ENCODE data around the gene UBR1.
"Not testable (repeated sequence)": the region's sequence is repeated elsewhere in the genome, so short reads cannot be mapped to it uniquely, and the experiment has no call there.

Gene UBR1

GRCh38 chr15:43048935-43049334, 56.9 kb downstream of the UBR1 start:
- no peak for DNase-seq

DNA sequence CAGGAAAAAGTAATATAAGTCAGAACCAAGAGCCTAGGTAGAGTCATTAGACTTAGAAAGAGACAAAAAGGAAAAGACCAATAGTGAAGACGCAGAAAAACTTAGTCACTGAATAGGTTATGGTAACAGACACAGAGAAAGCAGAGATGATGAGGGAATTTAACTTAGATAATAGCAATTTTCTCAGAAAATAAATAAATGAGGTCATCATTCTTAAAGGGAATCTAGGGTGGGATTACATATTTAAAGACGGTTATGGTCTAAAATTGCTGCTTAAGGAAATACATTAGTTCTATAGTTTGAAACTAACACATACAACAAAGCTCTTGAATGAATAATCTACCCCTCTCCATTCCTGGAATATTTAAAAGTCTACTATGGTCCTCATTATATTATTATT, 59.4 kb downstream of the UBR1 start:
- DNase-seq: no peak

- DNase-seq: no peak
These were observed 63.0 kb downstream of the UBR1 start for GRCh38 chr15:43042885-43043284.

DNA sequence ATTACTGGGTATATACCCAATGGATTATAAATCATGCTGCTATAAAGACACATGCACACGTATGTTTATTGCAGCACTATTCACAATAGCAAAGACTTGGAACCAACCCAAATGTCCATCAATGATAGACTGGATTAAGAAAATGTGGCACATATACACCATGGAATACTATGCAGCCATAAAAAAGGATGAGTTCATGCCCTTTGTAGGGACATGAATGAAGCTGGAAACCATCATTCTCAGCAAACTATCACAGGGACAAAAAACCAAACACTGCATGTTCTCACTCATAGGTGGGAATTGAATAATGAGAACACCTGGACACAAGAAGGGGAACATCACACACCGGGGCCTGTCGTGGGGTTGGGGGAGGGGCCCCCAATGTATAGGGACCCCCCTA, 64.8 kb downstream of the UBR1 start:
- not testable (repeated sequence) for DNase-seq

GRCh38 chr15:43035240-43035639, 70.6 kb downstream of the UBR1 start:
- not testable (repeated sequence) for DNase-seq

DNA sequence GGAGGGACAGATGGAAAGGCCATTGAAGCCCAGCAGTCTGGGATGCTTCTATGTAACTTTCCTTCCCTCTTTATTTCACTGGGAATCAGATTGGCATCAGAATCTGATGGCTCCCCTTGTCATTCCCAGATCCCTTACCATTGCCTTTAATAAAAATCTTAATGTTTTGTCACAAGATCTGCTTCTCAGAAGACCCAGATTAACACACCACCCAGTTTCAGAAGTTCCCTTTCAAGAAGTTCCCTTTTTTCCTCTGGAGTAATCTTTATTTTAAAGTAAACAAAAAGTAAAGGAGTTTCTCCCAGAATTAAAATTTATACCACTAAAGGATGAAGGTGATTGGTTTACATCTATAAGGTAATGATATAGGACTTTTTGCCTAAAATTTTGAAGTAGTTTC, 76.4 kb downstream of the UBR1 start:
- peak; percentile 44 to 60 for DNase-seq

DNA sequence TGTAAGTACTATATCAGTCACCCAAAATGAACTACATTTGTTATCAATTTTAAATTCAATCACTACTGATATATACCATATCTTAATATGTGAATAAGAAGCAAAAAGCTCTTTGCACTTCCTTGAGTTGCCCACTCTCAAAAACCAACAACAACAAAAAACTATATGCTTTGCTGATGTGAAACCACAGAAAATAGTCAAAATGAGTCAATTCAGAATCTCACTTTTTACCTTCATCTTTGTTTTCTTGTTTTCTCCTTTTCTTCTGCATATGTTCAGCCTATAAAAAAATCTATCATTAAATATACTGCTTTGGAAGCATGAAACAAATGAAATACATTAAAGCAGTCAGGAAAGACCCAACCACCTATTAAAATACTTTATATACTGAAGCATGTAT, 80.7 kb downstream of the UBR1 start:
- DNase-seq: no peak

DNA sequence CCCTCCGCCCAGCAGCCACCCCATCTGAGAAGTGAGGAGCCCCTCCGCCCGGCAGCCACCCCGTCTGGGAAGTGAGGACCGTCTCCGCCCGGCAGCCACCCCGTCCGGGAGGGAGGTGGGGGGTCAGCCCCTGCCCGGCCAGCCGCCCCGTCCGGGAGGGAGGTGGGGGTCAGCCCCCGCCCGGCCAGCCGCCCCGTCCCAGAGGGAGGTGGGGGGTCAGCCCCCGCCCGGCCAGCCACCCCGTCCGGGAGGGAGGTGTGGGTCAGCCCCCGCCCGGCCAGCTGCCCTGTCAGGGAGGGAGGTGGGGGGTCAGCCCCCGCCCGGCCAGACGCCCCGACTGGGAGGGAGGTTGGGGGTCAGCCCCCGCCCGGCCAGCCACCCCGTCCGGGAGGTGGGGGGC, 91.2 kb downstream of the UBR1 start:
- DNase-seq: not testable (repeated sequence)

DNA sequence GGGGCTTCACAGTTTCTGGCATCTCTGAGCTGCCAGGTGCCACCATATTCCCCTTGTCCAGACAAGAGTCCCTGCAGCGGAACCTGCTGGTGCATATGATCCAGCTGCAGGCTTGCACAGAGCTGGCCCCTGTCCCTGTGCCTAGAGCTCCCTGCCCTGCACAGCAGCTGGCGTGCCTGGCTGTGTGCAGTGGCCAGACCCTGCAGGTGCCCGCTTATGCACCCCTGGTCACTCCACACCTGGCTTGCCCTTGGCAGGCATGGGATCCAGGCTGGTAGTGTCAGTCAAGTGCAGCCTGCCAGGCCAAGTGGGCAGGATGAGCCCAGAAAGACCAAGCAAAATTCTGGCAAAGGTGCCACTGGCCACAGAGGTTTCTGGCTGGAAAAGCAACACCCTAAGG, 96.6 kb downstream of the UBR1 start:
- DNase-seq: no peak

- DNase-seq: no peak
These were observed 97.7 kb downstream of the UBR1 start for GRCh38 chr15:43008150-43008549.

DNA sequence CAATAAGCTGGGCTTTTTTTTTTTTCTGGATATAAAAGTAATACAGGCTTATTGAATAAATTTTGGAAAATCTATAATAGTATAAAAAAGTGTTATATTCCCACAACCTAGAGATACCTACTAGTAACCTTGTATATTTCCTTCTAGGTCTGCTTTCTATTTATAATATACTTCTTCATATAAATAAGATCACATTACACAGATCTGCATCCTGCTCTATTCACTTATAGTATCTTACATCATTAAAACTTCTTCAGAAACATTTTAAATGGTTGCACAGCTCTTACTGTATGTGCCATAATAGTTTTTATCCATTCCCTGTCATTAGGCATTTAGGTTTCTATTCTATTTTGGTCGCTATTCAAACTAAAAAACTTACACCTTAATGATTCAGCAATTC, 98.3 kb downstream of the UBR1 start:
- DNase-seq: no peak

GRCh38 chr15:43006991-43007390, 98.8 kb downstream of the UBR1 start:
- no peak for DNase-seq

DNA sequence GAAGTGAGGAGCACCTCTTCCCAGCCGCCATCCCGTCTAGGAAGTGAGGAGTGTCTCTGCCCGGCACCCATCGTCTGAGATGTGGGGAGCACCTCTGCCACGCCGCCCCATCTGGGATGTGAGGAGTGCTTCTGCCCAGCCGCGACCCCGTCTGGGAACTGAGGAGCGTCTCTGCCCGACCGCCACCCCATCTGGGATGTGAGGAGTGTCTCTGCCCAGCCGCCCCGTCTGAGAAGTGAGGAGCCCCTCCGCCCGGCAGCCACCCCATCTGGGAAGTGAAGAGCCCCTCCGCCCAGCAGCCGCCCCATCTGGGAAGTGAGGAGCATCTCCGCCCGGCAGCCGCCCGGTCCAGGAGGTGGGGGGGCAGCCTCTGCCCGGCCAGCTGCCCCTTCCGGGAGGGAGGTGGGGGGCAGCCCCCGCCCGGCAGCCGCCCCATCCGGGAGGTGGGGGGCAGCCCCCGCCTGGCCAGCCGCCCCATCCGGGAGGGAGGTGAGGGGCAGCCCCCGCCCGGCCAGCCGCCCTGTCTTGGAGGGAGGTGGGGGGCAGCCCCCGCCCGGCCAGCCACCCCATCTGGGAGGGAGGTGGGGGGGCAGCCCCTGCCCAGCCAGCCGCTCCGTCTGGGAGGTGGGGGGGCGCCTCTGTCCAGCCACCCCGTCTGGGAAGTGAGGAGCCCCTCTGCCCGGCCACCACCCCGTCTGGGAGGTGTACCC, 100.8 kb downstream of the UBR1 start:
- DNase-seq: not testable (repeated sequence)

- DNase-seq: no peak
These were observed 106.5 kb downstream of the UBR1 start for GRCh38 chr15:42999201-42999779.

DNA sequence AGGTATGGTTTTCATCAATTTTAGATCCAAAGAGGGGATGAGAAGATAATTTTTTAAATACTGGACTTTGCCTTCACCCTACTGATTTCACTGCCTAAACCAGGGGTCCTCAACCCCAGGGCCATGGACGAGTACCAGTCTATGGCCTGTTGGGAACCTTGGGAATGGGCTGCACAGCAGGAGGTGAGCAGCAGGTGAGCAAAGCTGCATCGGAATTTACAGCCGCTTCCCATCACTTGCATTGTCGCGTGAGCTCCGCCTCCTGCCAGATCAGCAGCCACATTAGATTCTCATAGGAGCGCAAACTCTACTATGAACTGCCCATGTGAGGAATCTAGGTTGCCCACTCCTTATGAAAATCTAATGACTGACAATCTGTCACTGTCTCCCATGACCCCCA, 109.0 kb downstream of the UBR1 start:
- no peak for DNase-seq

DNA sequence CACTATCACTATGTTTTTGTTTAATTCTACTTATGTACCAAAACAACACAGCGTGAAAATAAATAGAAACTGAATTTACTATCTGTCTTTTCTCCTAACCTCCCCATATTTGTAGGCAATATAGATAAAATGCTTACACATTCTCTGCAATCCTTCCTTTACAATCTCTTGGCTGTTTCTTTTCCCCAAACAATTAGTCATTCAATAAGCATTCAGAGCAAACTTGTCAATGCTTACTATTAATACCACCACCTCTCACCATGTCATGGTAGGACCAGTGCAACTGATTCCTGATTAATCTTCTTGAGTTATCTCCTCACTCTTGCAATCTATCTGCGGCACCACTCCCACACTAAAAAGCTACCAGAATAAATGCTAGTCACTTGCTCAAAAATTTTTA, 111.3 kb downstream of the UBR1 start:
- DNase-seq: no peak

- DNase-seq: no peak
These were observed 113.2 kb downstream of the UBR1 start for GRCh38 chr15:42992626-42993025.

GRCh38 chr15:42986693-42987342, 119.0 kb downstream of the UBR1 start:
- no peak for DNase-seq

GRCh38 chr15:42984493-42985034, 121.3 kb downstream of the UBR1 start:
- peak; percentile 48 to 64 for DNase-seq

DNA sequence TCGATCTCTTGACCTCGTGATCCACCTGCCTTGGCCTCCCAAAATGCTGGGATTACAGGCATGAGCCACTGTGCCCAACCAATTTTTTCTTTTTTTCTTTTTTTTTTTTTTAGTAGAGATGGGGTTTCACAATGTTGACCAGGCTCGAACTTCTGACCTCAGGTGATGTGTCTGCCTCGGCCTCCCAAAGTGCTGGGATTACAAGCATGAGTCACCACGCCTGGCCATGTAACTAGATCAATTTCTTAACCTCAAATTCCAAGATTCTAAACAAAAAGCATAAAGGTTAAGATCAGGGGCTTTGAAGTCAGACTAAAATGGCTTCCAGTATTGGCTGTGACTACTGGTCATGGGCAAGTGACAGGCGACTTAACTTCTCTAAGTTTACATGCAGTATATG, 126.7 kb downstream of the UBR1 start:
- DNase-seq: not testable (repeated sequence)

DNA sequence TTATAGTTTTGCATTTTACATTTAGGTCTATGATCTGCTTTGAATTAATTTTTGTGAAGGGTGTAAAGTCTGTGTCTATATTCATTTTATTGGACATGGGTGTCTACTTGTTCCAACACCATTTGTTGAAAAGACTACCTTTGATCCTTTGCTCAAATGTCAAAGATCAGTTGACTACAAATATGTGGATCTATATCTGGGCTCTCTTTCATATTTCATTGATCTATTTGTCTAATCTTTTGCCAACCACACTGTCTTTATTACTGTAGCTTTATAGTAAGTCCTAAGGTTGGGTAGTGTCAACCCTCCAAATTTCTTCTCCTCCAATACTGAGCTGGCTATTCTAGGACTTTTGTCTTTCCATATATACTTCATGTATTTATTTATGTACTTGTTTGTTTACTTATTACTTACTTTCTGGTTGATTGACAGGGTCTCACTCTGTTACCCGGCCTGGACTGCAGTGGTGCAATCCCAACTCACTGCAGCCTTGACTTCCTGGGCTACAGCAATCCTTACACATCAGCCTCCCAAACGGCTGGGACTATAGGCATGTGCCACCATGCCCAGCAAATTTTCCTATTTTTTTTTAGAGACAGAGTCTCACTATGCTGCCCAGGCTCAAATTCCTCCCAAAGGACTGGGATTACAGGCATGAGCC, 131.5 kb downstream of the UBR1 start:
- no peak for DNase-seq

GRCh38 chr15:42973114-42973513, 132.7 kb downstream of the UBR1 start:
- DNase-seq: no peak

DNA sequence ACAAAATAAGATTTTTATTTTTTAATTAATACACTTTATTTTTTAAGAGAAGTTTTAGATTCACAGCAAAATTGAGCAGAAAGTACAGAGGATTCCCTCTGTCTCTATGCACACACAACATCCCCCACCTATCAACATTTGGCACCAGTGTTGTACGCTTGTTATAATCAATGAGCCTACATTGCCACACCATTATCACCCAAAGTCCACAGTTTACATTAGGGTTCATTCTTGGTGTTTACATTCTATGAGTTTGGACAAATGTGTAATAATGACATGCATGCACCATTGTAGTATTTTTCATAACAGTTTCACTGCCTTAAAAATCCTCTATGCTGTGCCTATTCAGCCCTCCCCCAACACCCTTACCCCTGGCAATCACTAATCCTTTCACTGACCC, 134.0 kb downstream of the UBR1 start:
- DNase-seq: no peak

- no peak for DNase-seq
These were observed 141.4 kb downstream of the UBR1 start for GRCh38 chr15:42964476-42964875.

Measured in inflammatory macrophage treated with lipopolysaccharide for 1 hour (primary cell).